Liver (tissue), 9 donors: ENCODE results near the gene IL3. TPM values are rescaled to one million over a fixed set of nuclear protein-coding genes. Genes with fewer than 3 reads are reported as not detected.

ENCODE experiments used
- DNase-seq: peaks from one replicate; pipeline ENCODE4 v3.0.0-alpha.2; 2017; ENCODE audit warnings: low spot score
- H3K27ac ChIP-seq, 2 donors: one replicate each; pipeline ENCODE4 v1.7.0; 2013; ENCODE audit warnings: inconsistent platforms in 2 of 2, low read length in 2 of 2, control low read depth in 1 of 2, low read depth in 1 of 2, mild to moderate bottlenecking in 1 of 2
- H3K27me3 ChIP-seq, 4 donors: one replicate each; pipeline versions ENCODE4 v1.6.1 to v1.7.0; 2013; ENCODE audit warnings: low read length in 3 of 4, inconsistent platforms in 1 of 4, mild to moderate bottlenecking in 1 of 4, moderate library complexity in 1 of 4; ENCODE audit not compliant: control insufficient read depth in 4 of 4, insufficient read depth in 4 of 4
- H3K36me3 ChIP-seq, 4 donors: one replicate each; pipeline versions ENCODE4 v1.6.1 to v1.7.0; 2013; ENCODE audit warnings: low read length in 3 of 4, mild to moderate bottlenecking in 3 of 4, low read depth in 1 of 4, moderate library complexity in 1 of 4; ENCODE audit not compliant: control insufficient read depth in 4 of 4, insufficient read depth in 3 of 4
- H3K4me1 ChIP-seq, 4 donors: one replicate each; pipeline versions ENCODE4 v1.6.1 to v1.7.0; 2013; ENCODE audit warnings: low read length in 3 of 4, mild to moderate bottlenecking in 3 of 4, moderate library complexity in 1 of 4; ENCODE audit not compliant: control insufficient read depth in 4 of 4, insufficient read depth in 4 of 4
- H3K4me3 ChIP-seq, 3 donors: one replicate each; pipeline versions ENCODE4 v1.6.1 to v1.7.0; 2013; ENCODE audit warnings: low read length in 3 of 3, control low read depth in 1 of 3, low read depth in 1 of 3, mild to moderate bottlenecking in 1 of 3
- H3K9ac ChIP-seq, 2 donors: one replicate each; pipeline ENCODE4 v1.7.0; 2013; ENCODE audit warnings: low read length in 2 of 2, mild to moderate bottlenecking in 2 of 2, moderate library complexity in 2 of 2, control low read depth in 1 of 2, low read depth in 1 of 2
- H3K9me3 ChIP-seq, 4 donors: one replicate each; pipeline versions ENCODE4 v1.6.1 to v1.7.0; 2013; ENCODE audit warnings: low read length in 3 of 4; ENCODE audit not compliant: control insufficient read depth in 4 of 4
- CTCF ChIP-seq: fragments of 150-350 bp; IDR thresholded peaks from 2 replicates; pipeline ENCODE4 v1.5.1; 2017; ENCODE audit warnings: improper control_type of control experiment, low read depth, low read length; ENCODE audit not compliant: missing input control
- EGR1 ChIP-seq, 2 donors: IDR thresholded peaks; 2 replicates each; pipeline ENCODE4 v1.6.1; 2016 to 2018; ENCODE audit warnings: antibody characterized with exemption in 2 of 2, low read depth in 2 of 2
- FOXA1 ChIP-seq: IDR thresholded peaks from 2 replicates; pipeline ENCODE4 v1.6.1; 2016; ENCODE audit warnings: antibody characterized with exemption
- GABPA ChIP-seq, 2 donors: IDR thresholded peaks in 1 of 2; conservative IDR thresholded peaks in 1 of 2; 2 replicates each; pipeline ENCODE4 v1.6.1; 2016; ENCODE audit warnings: antibody characterized with exemption in 2 of 2, mild to moderate bottlenecking in 1 of 2, moderate library complexity in 1 of 2
- HNF4A ChIP-seq, 2 donors: conservative IDR thresholded peaks; 2 replicates each; pipeline ENCODE4 v1.6.1; 2016; ENCODE audit warnings: antibody characterized with exemption in 2 of 2, mild to moderate bottlenecking in 2 of 2
- HNF4G ChIP-seq: IDR thresholded peaks from 2 replicates; pipeline ENCODE4 v1.6.1; 2016; ENCODE audit warnings: antibody characterized with exemption
- JUND ChIP-seq, 2 donors: IDR thresholded peaks; 2 replicates each; pipeline ENCODE4 v1.6.1; 2016; ENCODE audit warnings: antibody characterized with exemption in 2 of 2
- MAX ChIP-seq: IDR thresholded peaks from 2 replicates; pipeline ENCODE4 v1.6.1; 2016; ENCODE audit warnings: antibody characterized with exemption
- NR2F2 ChIP-seq: IDR thresholded peaks from 2 replicates; pipeline ENCODE4 v1.6.1; 2016; ENCODE audit warnings: antibody characterized with exemption
- RAD21 ChIP-seq, 2 donors: IDR thresholded peaks; 2 replicates each; pipeline ENCODE4 v1.6.1; 2016; ENCODE audit warnings: antibody characterized with exemption in 2 of 2, mild to moderate bottlenecking in 2 of 2
- REST ChIP-seq: IDR thresholded peaks from 2 replicates; pipeline ENCODE4 v1.6.1; 2016; ENCODE audit warnings: antibody characterized with exemption, mild to moderate bottlenecking
- RXRA ChIP-seq, 2 donors: IDR thresholded peaks; 2 replicates each; pipeline ENCODE4 v1.6.1; 2017 to 2018; ENCODE audit warnings: antibody characterized with exemption in 2 of 2, mild to moderate bottlenecking in 1 of 2
- SP1 ChIP-seq: IDR thresholded peaks from 2 replicates; pipeline ENCODE4 v1.6.1; 2018; ENCODE audit warnings: antibody characterized with exemption, mild to moderate bottlenecking
- TAF1 ChIP-seq: conservative IDR thresholded peaks from 2 replicates; pipeline ENCODE4 v1.6.1; 2016; ENCODE audit warnings: antibody characterized with exemption, mild to moderate bottlenecking
- ZBTB33 ChIP-seq: IDR thresholded peaks from 2 replicates; pipeline ENCODE4 v1.6.1; 2016; ENCODE audit warnings: antibody characterized with exemption
- WGBS: extraction: QIAGEN DNeasy Blood & Tissue Kit; methylation state at CpG from one replicate; pipeline ENCODE4 v1.1.7; 2013; 5-methylcytosine and 5-hydroxymethylcytosine counted together
- polyA plus RNA-seq, 2 donors: library from polyadenylated mRNA; stranded (reverse) in 1 of 2; unstranded in 1 of 2; fragments of 200-250 nt in 1 of 2; fragments of >200 nt in 1 of 2; fragmentation: Nextera tagmentation in 1 of 2; extraction: Ambion mirVana in 1 of 2; gene quantifications; one replicate each; pipeline versions ENCODE4 v1.2.1 to v1.2.3, GENCODE V29; 2013 to 2015
- total RNA-seq, 2 donors: library from RNA; depleted of rRNA; stranded (reverse); fragments of >200 nt; gene quantifications; one replicate each; pipeline ENCODE4 v1.2.3, GENCODE V29; 2014
- donor health status: healthy.
- donor health status: healthy.
- donor health status: healthy.
- donor health status: healthy.
- donor health status: healthy.

Gene IL3
- total and polyA plus RNA-seq, 4 donors = not detected

GRCh38 chr5:132032196-132032595, 28.3 kb upstream of the IL3 start:
- Histone ChIP-seq H3K27me3 (no peaks in the 10 kb centered on the region), H3K9me3 (peaks cover 0 to 11% (median 0%) of the 10 kb centered on the region in 4 donors), H3K27ac (no peak overlapping the region), H3K9ac (no peak overlapping the region), H3K4me1 (no peaks in the 10 kb centered on the region), H3K36me3 (no peaks in the 10 kb centered on the region), H3K4me3 (no peak overlapping the region)
- DNase-seq = no peak
- TF ChIP-seq REST (no peak), MAX (no peak), SP1 (no peak), RAD21 (IDR thresholded peaks at IDR 0.05) (no peak), FOXA1 (no peak), JUND (IDR thresholded peaks at IDR 0.05) (no peak), TAF1 (no peak), GABPA (IDR thresholded peaks at IDR 0.05 in 1 of 2, conservative IDR thresholded peaks at IDR 0.05 in 1 of 2) (no peak)

GRCh38 chr5:132033122-132033521, 27.3 kb upstream of the IL3 start:
- no peak for DNase-seq
- TF ChIP-seq EGR1 (IDR thresholded peaks at IDR 0.05; ENCODE audit: low read depth in 2 of 2) = no peak
- no peak for TF ChIP-seq GABPA (IDR thresholded peaks at IDR 0.05 in 1 of 2, conservative IDR thresholded peaks at IDR 0.05 in 1 of 2)
- no peak for TF ChIP-seq HNF4A (conservative IDR thresholded peaks at IDR 0.05)
- TF ChIP-seq TAF1 = no peak
- TF ChIP-seq NR2F2 = no peak
- no peak for TF ChIP-seq JUND (IDR thresholded peaks at IDR 0.05)
- TF ChIP-seq CTCF = no peak
- TF ChIP-seq HNF4G = no peak
- no peak for TF ChIP-seq FOXA1
- TF ChIP-seq RXRA (IDR thresholded peaks at IDR 0.05) = no peak
- TF ChIP-seq RAD21 (IDR thresholded peaks at IDR 0.05) = no peak
- TF ChIP-seq ZBTB33 = no peak
- no peak overlapping the region for H3K9ac ChIP-seq
- no peaks in the 10 kb centered on the region for H3K36me3 ChIP-seq
- no peaks in the 10 kb centered on the region for H3K4me1 ChIP-seq
- peaks cover 0 to 11% (median 0%) of the 10 kb centered on the region in 4 donors for H3K9me3 ChIP-seq
- WGBS = 73% methylated on average over 4 of the region's 4 CpGs
- H3K27ac ChIP-seq = no peak overlapping the region
- H3K27me3 ChIP-seq = no peaks in the 10 kb centered on the region
- no peak overlapping the region for H3K4me3 ChIP-seq
